Stimulated activated CD4-positive, alpha-beta T cell treated with anti-CD3 and anti-CD28 coated beads, Interleukin-4, amount 100 ng/mL, for 24 hours (primary cell): ENCODE results near the gene HYAL3.
A peak's percentile ranks its signal among the peaks of the same experiment; 100 is the strongest.
"Not testable (repeated sequence)": the region's sequence is repeated elsewhere in the genome, so short reads cannot be mapped to it uniquely, and the experiment has no call there.

ENCODE experiments used
- DNase-seq: peaks from one replicate; pipeline ENCODE4 v3.0.0-alpha.2; 2020

Gene HYAL3

DNA sequence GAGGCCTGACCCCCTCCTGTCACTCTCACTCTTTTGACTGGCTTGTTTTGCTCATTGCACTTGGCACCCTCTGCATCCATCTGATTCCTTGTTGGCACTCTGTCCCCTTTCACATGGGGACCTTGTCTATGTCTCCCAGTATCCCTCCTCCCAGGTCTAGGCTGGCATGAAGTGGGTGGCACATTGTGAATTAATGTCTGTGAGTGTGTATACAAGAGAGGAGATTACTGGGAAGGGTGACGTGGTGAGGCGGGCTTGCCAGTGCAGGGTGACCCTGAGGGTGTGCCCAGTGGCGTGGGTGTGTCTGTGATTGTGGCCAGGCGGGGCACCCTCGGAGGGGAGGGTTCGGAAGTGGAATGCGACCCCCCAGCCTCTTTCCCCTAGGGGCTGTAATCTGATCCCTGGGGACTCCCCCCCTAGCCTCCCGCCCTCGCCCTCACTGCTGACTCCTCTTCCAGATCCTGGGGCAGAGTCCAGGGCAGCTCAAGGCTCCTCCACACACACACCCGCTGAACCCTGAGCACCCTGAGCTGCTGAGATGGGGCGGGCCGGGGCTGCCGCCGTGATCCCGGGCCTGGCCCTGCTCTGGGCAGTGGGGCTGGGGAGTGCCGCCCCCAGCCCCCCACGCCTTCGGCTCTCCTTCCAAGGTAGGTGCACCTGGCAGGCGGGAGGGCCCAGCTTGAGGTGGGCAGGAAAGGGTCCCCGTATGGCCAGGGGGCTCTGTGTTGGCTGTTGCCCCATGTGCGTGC, 30.3 kb downstream of the HYAL3 start, which contains the start of gene SEMA3B:
Gene SEMA3B (plus strand): TSS at position 445 of the 749 bp plus-strand sequence. CDS start 94 bp downstream, at position 539.
- no peak for DNase-seq

DNA sequence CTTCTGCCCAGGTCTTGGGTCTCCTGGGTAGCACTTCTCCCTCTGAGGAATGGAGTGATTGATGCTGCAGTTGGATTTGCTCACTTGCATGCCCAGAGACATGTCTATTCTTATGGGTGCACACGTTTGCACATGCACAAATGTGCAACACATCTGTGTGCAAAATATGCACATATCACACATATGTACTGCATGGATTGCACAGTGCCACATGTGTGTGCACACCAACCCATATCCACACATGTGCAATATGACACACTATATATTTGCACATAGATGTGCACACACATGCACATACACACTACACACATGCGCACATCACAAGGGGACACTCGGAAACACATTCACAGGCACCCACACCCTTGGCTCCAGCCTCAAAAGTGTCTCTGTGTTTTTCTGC, 30.9 kb downstream of the HYAL3 start:
- DNase-seq: no peak

DNA sequence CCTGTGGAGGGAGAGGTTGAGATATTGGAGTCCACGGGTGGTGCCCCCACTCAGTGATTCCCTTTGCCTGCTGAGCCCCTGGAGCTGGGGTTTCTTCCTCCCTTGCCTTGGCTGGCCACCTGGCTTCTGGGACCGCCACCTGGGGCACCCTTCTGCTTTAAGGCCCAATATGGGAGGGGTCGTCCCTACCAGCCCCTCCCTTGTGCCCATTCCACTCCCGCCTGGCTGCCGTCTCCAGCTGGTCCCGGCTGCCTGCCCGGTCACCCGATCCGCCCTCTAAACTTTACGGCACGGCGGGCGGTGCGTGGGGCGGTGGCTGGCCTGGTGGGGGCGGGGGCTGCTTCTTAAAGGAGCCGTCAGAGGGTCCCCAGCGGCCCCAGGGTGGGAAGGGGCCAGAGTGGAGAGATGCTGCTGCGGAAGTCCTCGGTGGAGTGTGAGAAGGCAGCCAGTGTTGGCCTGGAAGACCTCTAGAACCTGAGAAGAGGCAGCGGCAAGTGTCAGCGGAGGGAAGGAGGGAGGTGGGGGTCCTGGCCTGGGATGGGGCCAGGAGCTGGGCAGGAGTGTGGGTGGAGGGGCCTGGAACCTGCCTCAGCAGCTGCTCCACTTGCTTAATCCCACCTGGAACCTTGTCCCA, 31.8 kb downstream of the HYAL3 start:
- DNase-seq: no peak

DNA sequence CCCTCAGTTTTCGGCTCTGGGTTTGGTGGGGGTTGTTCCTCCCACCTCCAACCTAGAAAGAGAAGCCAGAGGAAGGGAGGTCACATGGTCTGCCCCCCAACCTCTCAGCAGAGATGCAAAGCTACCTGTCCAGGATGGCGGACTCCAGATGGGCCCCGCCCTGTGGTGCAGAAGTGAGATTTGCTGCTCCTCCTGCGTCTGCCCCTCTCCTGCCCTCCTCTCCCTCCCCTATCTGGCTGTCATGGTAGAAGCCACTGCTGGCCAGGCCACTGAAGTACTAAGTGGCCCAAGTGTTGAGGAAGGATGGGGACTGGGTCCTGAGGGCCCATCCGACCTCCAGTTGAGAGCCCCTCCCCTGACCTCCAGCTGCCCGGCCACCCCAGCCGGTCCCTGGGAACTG, 32.4 kb downstream of the HYAL3 start:
- DNase-seq: no peak

DNA sequence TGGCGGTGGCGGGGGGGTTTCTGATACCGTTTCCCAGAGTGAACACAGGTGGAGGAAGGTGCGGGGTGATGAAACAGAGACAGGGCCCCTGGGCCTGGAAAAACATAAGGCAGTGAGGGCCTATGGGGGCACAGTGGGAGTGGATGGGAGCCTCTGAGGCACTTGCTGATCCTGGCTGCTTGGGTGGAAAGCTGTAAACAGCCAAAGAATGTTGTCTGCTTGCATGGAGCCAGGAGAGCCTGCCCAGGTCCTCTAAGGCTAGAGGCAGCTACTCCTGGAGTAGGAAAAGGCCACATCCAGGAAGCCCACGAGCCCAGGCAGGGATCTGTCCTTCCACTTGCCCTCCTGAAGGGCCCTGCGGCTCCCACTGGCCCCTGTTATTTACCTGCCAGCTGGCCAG, 33.2 kb downstream of the HYAL3 start:
- DNase-seq: no peak

DNA sequence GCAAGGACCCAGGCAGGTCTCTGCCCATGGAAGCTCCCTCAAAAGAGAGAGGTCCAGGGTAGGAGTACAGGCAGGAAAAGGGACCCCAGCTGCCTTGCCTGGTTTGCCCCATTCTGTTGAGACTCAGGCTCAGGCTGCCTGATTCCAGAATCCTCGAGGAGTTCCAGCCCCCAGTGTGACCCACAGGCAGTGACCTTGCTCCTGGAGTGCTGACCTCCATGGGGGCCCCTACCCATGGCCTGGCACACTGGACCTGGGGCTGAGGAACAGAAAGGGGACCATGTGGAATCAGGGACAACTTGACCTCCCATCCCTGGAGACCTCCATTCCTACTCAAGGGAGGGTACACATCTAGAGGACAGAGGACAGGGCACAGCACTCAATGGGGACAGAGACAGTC, 33.6 kb downstream of the HYAL3 start:
- DNase-seq: no peak

DNA sequence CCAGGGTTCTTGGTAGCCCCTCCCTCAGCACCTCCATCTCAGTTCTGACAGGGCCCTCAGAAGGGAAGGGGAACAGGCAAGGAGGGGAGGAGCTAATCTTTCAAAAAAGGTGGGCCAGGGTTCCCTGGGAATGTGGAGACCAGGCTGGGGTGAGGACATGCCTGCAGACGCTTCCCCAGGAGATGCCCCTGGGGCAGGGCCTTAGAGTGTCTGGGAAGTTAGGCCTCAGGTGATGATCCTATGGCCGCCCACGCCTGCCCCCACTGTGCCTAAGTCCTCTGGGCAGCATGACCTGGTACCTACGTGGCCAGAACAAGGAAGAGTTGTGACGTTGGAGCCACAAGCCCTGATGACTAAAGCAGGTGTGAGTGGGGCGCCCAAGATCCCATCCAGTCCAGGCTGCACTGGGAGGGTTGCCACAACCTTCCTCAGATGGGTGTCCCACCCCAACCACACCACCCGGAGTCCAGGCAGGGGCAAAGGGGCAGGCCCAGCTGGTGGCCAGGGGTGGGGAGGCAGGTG, 34.2 kb downstream of the HYAL3 start:
- DNase-seq: no peak

DNA sequence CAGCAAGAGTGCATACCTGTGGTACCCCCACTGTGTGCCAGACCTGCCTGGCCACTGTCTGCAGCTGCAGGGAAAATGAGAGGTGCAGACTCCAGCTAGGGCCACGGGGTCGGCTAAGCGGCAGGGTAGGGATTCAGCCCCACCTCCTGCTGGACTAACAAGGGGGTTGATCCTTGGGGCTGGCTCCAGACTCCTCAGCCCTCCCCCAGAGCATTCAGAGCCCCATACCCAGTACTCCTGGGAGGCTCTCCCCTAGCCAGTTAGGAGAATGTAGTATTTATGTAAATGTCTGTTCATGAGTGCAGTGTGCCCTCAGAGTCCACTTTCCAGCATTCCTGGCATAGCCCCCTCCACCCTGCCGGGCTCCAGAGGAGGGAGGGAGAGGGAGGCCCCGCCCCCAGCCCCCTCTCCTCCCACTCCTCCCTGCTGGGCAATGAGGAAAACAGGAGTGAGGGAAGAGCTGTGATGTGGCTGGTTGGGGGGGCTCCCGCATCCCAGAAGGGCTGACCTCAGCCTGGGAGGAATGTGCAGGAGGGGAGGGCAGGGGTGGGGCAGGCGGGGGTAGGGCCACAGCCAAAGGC, 34.7 kb downstream of the HYAL3 start:
- DNase-seq: no peak

DNA sequence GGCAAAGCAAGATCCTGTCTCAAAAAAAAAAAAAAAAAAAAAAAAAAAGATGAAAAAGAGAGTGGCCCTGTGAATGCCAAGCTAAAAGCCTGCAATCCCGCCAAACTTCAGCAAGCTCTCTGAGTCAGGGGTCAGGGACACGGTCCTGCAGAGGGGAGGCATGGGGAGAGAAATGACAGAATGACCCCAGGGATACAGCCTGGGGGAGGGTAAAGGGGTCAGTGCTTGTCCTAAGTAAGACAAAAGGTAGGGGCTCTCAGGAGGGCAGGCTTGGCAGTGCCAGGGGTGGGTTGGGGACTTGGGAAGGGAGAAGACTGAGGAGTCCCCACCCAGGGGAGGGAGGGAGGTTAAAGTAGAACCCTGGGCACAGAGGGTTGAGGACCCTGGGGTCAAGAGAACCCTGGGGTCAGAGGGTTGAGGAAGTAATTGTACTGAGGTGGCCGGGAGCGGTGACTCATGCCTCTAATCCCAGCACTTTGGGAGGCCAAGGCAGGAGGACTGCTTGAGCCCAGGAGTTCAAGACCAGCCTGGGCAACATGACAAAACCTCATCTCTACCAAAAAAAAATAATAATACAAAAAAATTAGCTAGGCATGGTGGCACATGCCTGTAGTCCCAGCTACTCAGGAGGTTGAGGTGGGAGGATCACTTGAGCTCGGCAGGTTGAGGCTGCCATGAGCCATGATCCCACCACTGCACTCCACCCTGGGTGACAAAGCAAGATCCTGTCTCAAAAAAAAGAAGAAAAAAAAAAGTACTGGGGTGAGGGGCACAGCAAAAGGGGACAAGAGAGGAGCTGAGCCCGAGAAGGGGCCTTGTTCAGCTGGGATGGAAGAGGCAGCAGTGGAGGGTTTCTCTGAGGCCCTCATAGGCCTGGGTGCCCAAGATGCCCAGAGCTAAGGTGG, 35.5 kb downstream of the HYAL3 start:
- DNase-seq: no peak

DNA sequence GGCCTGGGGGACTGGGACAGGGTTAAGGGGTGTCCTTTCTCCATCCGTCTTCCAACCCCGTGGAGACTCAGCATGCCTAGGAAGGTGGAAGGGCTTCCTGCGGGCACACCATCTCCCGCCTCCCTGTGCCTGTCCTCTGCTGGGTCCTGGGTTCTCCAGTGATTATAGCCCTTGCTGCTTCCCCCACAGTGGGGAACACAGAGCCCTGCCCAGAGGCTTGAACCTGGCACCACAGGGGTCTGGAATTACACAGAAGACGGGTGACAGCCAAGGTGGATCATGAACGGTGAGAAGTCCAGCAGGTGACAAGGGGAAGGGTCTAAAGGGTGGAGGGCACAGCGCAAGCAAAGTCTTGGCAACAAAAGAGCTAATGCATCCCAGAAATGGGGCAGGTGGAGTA, 36.4 kb downstream of the HYAL3 start:
- DNase-seq: no peak

DNA sequence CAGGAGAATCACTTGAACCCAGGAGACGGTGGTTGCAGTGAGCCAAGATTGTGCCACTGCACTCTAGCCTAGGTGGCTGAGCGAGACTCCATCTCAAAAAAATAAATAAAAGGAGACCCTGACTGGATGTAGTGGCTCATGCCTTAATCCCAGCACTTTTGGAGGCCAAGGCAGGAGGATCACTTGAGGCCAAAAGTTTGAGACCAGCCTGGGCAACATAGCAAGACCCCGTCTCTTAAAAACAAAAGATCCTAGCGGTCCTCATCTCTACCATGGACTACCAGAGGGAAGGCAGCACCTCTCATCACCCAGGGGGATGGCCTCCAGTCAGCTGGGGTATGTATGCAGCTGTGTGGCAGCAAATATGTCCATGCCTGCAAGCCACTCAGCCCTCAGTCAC, 37.0 kb downstream of the HYAL3 start:
- DNase-seq: not testable (repeated sequence)

DNA sequence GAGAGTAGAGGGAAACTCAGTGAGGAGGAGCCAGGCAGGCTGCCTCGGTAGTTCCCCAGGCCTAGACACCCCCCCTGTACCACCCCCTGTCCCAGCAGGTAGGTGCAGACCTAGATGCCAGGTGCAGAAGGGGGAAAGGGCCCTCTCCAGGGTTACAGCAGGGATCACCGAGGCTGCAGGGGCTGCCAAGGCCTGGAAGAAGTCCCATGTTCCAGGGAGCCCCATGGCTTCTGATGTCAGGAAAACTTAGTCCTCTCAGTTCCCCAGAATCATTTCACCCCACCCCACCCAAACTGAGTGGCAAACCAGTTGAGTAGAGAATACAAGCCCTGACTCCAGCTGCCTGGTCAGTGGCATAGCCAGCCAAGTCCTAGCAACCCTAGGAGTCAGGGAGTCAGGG, 37.7 kb downstream of the HYAL3 start:
- no peak for DNase-seq

DNA sequence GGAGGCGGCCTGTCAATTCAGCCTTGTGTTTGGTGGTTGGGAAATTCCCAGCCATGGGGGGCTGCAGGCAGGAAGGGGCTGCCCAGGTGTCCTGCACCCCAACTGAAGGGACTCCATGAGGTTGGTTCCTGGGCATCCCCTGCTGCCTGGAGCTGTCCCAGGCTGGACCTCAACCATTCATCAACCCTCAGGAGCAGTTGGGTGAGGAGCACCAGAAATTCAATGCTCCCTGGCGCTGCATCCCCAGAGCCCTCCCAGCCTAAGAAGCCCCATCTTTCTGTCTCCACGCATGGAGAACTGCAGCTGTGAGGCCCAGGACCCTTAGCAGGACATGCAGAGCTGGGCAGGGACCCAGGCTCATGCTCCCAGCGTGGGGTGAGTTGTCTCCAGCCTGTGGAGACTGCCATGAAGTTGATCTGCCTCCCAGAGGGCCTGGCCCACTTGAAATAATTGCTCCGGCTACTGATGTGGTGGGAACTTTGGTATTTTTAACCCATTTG, 38.2 kb downstream of the HYAL3 start:
- DNase-seq: no peak

DNA sequence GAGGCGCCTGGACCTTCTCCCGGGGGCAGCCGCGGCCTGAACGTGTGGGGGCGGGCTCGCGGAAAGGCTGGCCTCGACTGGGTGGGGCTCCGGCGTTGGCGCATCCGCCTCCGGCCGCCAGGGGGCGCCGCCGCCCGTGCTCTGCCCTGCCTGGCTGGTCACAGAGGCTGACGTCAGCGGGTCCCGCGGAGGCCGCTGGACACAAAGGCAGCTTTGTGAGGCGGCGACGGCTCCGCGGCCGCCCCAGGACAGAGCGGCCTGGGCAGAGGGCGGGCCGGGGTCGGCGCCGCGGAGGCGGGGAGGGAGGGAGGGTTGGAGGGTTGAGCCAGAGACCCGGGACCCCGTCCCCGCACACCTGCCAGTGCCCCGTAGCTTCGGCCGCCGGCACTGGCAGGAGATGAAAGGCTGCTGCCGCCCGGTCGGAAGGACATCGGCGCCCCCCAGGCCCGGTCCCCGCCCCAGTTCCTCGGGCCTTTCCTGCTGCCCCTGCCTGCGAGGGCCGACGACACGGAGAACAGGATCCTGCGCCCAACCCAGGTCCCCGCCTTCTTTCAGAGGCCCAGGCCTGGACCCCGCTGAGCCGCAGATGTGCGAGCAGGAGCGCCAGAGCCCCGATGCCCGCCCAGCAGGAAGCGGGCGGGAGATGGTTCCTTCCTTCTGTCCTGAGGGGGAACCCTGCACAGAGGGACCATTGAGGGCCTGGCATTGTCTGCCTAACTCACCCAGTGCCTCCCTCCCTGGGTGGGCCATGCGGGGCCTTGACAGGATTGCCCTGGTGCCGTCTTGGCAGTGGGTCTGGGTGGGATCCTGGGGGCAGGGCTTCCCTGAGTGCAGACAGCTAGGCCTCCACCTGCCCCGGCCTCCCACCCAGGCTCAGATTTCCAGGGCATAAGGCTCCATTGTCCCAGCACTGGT, 38.9 kb downstream of the HYAL3 start:
- DNase-seq: peak; percentile 77

DNA sequence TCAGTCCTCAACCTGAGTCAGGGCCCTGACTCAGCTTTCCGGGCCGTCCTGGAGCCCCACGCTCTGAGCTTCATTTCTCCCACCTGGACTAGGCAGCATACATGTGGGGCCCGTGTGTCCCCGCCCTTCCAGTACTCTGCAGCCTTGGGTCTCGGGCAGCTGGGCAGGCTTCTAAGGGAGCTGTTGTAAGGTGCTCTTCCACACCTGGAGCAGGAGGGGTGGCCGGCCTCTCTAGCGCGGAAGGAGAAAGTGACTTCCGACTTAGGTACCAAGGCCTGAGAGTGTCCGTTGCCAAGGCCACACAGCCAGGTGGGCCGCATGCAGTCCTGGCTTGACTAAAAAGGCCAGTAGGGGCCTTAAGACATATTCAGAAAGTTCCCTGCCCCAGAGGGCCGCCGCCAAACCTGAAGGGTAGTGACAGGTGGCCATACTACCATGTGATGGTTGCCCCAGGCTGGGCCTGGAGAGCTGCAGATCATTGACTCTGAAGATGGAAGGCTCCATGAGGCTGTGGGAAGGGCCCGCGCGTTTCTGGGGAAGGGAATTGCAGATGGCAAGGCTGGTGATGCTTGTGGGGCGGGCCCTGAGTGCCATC, 39.7 kb downstream of the HYAL3 start:
- DNase-seq: no peak

DNA sequence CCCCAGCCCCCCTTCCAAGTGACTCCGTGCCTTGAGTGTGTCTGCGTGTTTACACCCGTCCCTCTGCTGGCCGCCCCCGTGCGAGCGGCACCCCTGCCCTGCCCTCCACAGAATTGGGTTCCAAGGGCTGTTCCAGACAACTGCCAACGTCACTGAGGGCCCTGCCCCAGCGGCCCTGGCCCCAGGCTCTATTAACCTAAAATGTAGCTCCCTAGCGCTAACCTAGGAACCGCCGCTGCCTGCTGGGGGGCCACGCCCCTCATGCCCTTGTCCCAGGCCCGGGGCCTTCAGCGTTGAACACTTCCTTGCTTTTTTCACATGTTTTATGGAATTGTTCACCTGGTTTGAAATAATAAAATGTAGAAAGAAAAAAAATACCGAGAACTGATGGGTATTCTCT, 40.2 kb downstream of the HYAL3 start:
- DNase-seq: no peak

DNA sequence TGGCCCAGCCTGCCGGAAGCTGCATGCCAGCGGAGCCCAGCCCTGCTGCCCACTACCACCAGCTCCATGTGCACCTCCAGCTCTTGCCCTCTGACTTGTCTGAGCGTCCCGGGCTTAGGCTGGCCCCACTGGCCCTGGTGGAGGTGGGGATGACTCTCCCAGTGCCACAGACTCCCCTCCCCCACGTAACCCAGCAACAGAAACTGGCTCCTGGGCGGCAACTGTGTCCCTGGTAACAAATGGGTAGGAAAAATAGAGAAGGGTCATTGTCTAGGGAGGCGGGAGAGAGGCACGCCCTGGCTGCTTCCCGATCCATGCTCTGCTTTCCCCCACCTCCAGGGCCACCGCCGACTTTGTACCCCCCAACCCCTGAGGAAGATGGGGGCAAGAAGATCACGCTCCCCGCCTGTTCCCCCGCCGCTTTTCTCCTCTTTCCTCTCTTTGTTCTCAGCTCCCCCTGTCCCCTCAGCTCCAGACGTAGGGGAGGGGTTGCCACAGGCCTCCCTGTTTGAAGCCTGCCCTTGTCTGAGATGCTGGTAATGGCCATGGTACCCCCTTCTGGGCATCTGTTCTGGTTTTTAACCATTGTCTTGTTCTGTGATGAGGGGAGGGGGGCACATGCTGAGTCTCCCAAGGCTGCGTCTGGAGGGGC, 41.0 kb downstream of the HYAL3 start:
- no peak for DNase-seq

DNA sequence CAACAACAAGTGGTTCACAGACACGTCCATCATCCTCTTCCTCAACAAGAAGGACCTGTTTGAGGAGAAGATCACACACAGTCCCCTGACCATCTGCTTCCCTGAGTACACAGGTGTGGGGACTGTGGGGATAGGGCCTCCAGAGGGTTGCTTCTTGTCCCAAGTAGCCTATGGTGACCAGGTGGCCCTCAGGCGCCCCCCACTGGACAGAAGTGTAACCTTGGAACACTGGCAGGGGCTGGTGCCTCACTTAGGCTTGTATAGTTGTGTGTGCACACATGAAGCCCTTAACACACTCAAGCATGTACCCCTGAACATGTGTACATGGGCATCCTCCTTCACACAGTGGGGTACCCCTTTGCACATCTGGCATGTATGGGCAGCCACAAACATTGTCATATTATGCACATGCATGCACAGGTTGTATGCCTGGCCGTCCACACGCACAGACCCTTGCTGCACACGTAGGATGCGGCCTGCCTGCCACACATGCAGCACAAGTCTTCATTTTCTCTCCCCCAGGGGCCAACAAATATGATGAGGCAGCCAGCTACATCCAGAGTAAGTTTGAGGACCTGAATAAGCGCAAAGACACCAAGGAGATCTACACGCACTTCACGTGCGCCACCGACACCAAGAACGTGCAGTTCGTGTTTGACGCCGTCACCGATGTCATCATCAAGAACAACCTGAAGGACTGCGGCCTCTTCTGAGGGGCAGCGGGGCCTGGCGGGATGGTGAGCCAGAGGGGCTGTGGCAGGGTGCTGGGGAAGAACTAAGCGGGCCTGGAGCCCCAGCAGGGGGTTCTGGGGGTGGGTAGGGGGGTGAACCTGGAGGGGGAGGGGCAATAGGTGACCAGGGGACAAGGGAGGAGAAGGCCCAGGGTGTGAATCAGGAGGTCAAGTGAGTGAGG, 42.0 kb downstream of the HYAL3 start:
- peak; percentile 43 for DNase-seq

DNA sequence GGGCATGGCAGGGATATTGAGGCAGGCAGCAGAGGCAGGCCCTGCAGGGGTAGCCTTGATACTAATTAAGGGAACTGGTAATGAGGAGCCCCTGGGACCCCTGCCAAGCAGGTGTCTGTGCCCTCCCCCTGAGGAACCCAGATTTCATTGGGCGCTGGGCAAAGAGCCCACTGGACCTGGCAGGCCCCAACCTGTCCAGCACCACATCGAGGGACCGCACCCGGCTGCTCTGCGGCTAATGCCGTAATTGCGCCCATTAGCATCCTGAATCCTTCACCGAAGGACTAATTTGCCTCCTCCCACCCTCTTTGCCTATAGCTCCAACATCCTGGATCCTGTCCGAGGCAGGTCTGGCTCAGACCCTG, 44.0 kb downstream of the HYAL3 start:
- no peak for DNase-seq
